H1 (cell line): ENCODE data around the gene RELT. TPM values are rescaled to one million over a fixed set of nuclear protein-coding genes. Genes with fewer than 3 reads are reported as not detected.

Experiments
- CTCF ChIA-PET: fragments of 300-600 bp; sonication (Branson Sonifier 250); formaldehyde crosslinking; loops from one replicate; lab custom pipeline; 2021; ENCODE audit not compliant: partially characterized antibody; lab: Charles Lee
- POLR2A ChIA-PET: fragments of 300-600 bp; sonication (Branson Sonifier 250); formaldehyde crosslinking; loops from one replicate; lab custom pipeline; 2021; ENCODE audit warnings: inconsistent platforms; ENCODE audit not compliant: partially characterized antibody; lab: Charles Lee
- DNase-seq, 2 experiments: peaks; one replicate each; pipeline versions ENCODE4 v3.0.0 to v3.0.0-alpha.2; 2010 to 2022; ENCODE audit warnings: low spot score in 2 of 2, low read depth in 1 of 2, mixed read lengths in 1 of 2
- FAIRE-seq: peaks from 2 replicates; lab custom pipeline; 2011; peaks lifted over from hg19 to GRCh38; lab: Jason Lieb, UNC
- H2AFZ ChIP-seq: 2 replicates; pipeline ENCODE4 v1.8.1; 2012; ENCODE audit warnings: low read length, inconsistent platforms
- H2AK5ac ChIP-seq: 2 replicates; pipeline ENCODE4 v1.6.1; 2013; ENCODE audit warnings: low read depth, low read length
- H2BK120ac ChIP-seq: replicated peaks from 2 replicates; pipeline ENCODE3; 2013; ENCODE audit warnings: low read depth, low read length, inconsistent platforms
- H2BK12ac ChIP-seq: 2 replicates; pipeline ENCODE4 v1.6.1; 2013; ENCODE audit warnings: low read depth, low read length
- H2BK15ac ChIP-seq: 2 replicates; pipeline ENCODE4 v1.6.1; 2013; ENCODE audit warnings: low read length
- H2BK20ac ChIP-seq: 2 replicates; pipeline ENCODE4 v1.6.1; 2013; ENCODE audit warnings: low read length
- H2BK5ac ChIP-seq: 2 replicates; pipeline ENCODE4 v1.6.1; 2013; ENCODE audit warnings: low read depth, low read length
- H3K14ac ChIP-seq: 2 replicates; pipeline ENCODE4 v1.6.1; 2013; ENCODE audit warnings: inconsistent platforms; ENCODE audit not compliant: insufficient read length
- H3K18ac ChIP-seq: 2 replicates; pipeline ENCODE4 v1.6.1; 2013; ENCODE audit warnings: low read length; ENCODE audit errors: extremely low read depth
- H3K23ac ChIP-seq: 2 replicates; pipeline ENCODE4 v1.6.1; 2013; ENCODE audit warnings: inconsistent platforms; ENCODE audit not compliant: insufficient read length
- H3K23me2 ChIP-seq: 2 replicates; pipeline ENCODE4 v1.6.1; 2013; ENCODE audit warnings: low read depth, low read length
- H3K27ac ChIP-seq: 2 replicates; pipeline ENCODE4 v1.6.1; 2011; ENCODE audit warnings: low read depth, low read length, inconsistent platforms
- H3K27me3 ChIP-seq, 4 experiments: replicated peaks in 1 of 4; 1 replicate in 1 of 4; 2 replicates in 3 of 4; pipeline versions ENCODE4 v1.6.1 to v1.8.1; 2011 to 2013; ENCODE audit warnings: low read length in 3 of 4, mild to moderate bottlenecking in 3 of 4, inconsistent platforms in 2 of 4, mixed read lengths in 2 of 4, moderate library complexity in 1 of 4; ENCODE audit not compliant: control insufficient read depth in 3 of 4, insufficient read depth in 3 of 4; ENCODE audit errors: extremely low read depth in 1 of 4
- H3K36me3 ChIP-seq, 4 experiments: 2 replicates each; pipeline versions ENCODE4 v1.6.1 to v1.8.1; 2011 to 2013; ENCODE audit warnings: mild to moderate bottlenecking in 4 of 4, low read length in 3 of 4, moderate library complexity in 2 of 4, control low read depth in 1 of 4, inconsistent platforms in 1 of 4; ENCODE audit not compliant: insufficient read depth in 4 of 4, control insufficient read depth in 2 of 4
- H3K4ac ChIP-seq: replicated peaks from 2 replicates; pipeline ENCODE3; 2013; ENCODE audit warnings: low read length, low read depth, mixed read lengths, inconsistent platforms; ENCODE audit not compliant: insufficient read length
- H3K4me1 ChIP-seq, 4 experiments: replicated peaks in 1 of 4; 1 replicate in 1 of 4; 2 replicates in 3 of 4; pipeline versions ENCODE4 v1.6.1 to v1.8.1; 2011 to 2013; ENCODE audit warnings: low read length in 3 of 4, inconsistent platforms in 2 of 4, mixed read lengths in 1 of 4; ENCODE audit not compliant: insufficient read depth in 4 of 4, control insufficient read depth in 3 of 4
- H3K4me2 ChIP-seq, 2 experiments: 2 replicates each; pipeline versions ENCODE4 v1.6.1 to v1.8.1; 2011 to 2013; ENCODE audit warnings: low read depth in 2 of 2, low read length in 2 of 2, control low read depth in 1 of 2, inconsistent platforms in 1 of 2, mild to moderate bottlenecking in 1 of 2; ENCODE audit not compliant: insufficient read depth in 1 of 2
- H3K4me3 ChIP-seq, 4 experiments: fragments of 200-600, 300-600 bp in 1 of 4; sonication (generic), shearing (Covaris generic), sonication (Bioruptor Twin) in 1 of 4; 2 replicates each; pipeline versions ENCODE4 v1.5.1 to v1.8.1; 2011 to 2016; ENCODE audit warnings: low read length in 4 of 4, low read depth in 3 of 4, control low read depth in 2 of 4, inconsistent platforms in 2 of 4, mild to moderate bottlenecking in 2 of 4, mixed read lengths in 1 of 4, moderate library complexity in 1 of 4; ENCODE audit not compliant: insufficient read depth in 2 of 4; ENCODE audit errors: extremely low read depth in 1 of 4
- H3K56ac ChIP-seq: replicated peaks from 2 replicates; pipeline ENCODE3; 2013; ENCODE audit warnings: low read depth, mild to moderate bottlenecking, mixed read lengths, low read length, inconsistent platforms; ENCODE audit not compliant: insufficient read length
- H3K79me1 ChIP-seq: 2 replicates; pipeline ENCODE4 v1.6.1; 2013; ENCODE audit warnings: low read depth, low read length, control low read depth
- H3K79me2 ChIP-seq, 2 experiments: 2 replicates each; pipeline versions ENCODE4 v1.6.1 to v1.8.1; 2012 to 2013; ENCODE audit warnings: low read length in 2 of 2, mild to moderate bottlenecking in 2 of 2, inconsistent platforms in 1 of 2; ENCODE audit not compliant: insufficient read depth in 2 of 2, control insufficient read depth in 1 of 2
- H3K9ac ChIP-seq, 4 experiments: replicated peaks in 1 of 4; 1 replicate in 1 of 4; 2 replicates in 3 of 4; pipeline versions ENCODE4 v1.6.1 to v1.8.1; 2011 to 2013; ENCODE audit warnings: low read depth in 3 of 4, low read length in 3 of 4, control low read depth in 2 of 4, mild to moderate bottlenecking in 2 of 4, moderate library complexity in 2 of 4, inconsistent platforms in 1 of 4; ENCODE audit errors: extremely low read depth in 1 of 4
- H3K9me3 ChIP-seq, 2 experiments: 2 replicates each; pipeline versions ENCODE4 v1.6.1 to v1.8.1; 2012 to 2013; ENCODE audit warnings: mild to moderate bottlenecking in 2 of 2, moderate library complexity in 2 of 2, control low read depth in 1 of 2, inconsistent platforms in 1 of 2, low read depth in 1 of 2, low read length in 1 of 2, mixed read lengths in 1 of 2; ENCODE audit not compliant: insufficient read depth in 2 of 2
- H4K20me1 ChIP-seq, 2 experiments: replicated peaks in 1 of 2; 2 replicates each; pipeline versions ENCODE3 to v1.8.1; 2011 to 2013; ENCODE audit warnings: inconsistent platforms in 2 of 2, low read length in 2 of 2, mild to moderate bottlenecking in 1 of 2; ENCODE audit not compliant: insufficient read depth in 2 of 2, control insufficient read depth in 1 of 2
- H4K5ac ChIP-seq: 2 replicates; pipeline ENCODE4 v1.6.1; 2013; ENCODE audit warnings: low read length, low read depth, mixed read lengths, inconsistent platforms; ENCODE audit not compliant: insufficient read length
- H4K8ac ChIP-seq: 2 replicates; pipeline ENCODE4 v1.8.0; 2013; ENCODE audit warnings: mild to moderate bottlenecking, moderate library complexity, low read length, inconsistent platforms; ENCODE audit not compliant: insufficient read depth; ENCODE audit errors: extremely low read depth
- H4K91ac ChIP-seq: replicated peaks from 2 replicates; pipeline ENCODE3; 2013; ENCODE audit warnings: low read length, mixed read lengths, inconsistent platforms; ENCODE audit not compliant: insufficient read length
- WGBS, 2 experiments: shearing (Covaris generic) in 1 of 2; methylation state at CpG; one replicate each; pipeline versions ENCODE4 v1.1.6 to v1.1.7; 2013 to 2015; ENCODE audit warnings: low lambda C conversion rate in 2 of 2, mixed read lengths in 2 of 2, inconsistent platforms in 1 of 2, low coverage in 1 of 2, missing lambda C conversion rate in 1 of 2; ENCODE audit not compliant: insufficient replicate concordance in 2 of 2, insufficient coverage in 1 of 2, insufficient read length in 1 of 2; ENCODE audit errors: extremely low coverage in 1 of 2, missing lambda C conversion rate in 1 of 2; 5-methylcytosine and 5-hydroxymethylcytosine counted together
- polyA plus RNA-seq, 7 experiments: library from polyadenylated mRNA; depleted of rRNA in 3 of 7; stranded (reverse) in 5 of 7; unstranded in 2 of 7; fragments of >200 nt in 5 of 7; fragments of 200-250 nt in 2 of 7; gene quantifications; 1 replicate in 5 of 7; 2 replicates in 1 of 7; 4 replicates in 1 of 7; pipeline versions ENCODE4 v1.2.1 to v1.2.3, GENCODE V29; 2011 to 2013; ENCODE audit warnings: missing spikeins in 2 of 7, mixed read lengths in 2 of 7
- total RNA-seq: library from RNA; stranded (reverse); fragmentation: NEBNext Ultra II Directional; extraction: Animal tissue kit (Norgen Biotek cat#: 25700); gene quantifications from 2 replicates; pipeline ENCODE4 v1.2.1, GENCODE V29; 2021

The RELT gene
- total and polyA plus RNA-seq, 2 of the 8 experiments (the other 6 are each of a cell fraction or from before 2014, with no cell fraction given) = 3.4 to 5.7 TPM

- Histone ChIP-seq H2BK12ac (no peak overlapping the region), H4K5ac (no peak overlapping the region), H2BK5ac (no peak overlapping the region), H3K79me1 (no peaks in the 10 kb centered on the region), H3K23me2 (no peaks in the 10 kb centered on the region), H2AFZ (no peak overlapping the region), H3K18ac (no peak overlapping the region), H3K9me3 (no peaks in the 10 kb centered on the region), H4K20me1 (peaks cover 0 to 3% of the 10 kb centered on the region in 2 experiments), H3K27me3 (no peaks in the 10 kb centered on the region), H3K36me3 (peaks cover 0 to 9% (median 0%) of the 10 kb centered on the region in 4 experiments; a peak in 2 of 8 replicates), H2BK20ac (no peak overlapping the region), H3K4me3 (no peak overlapping the region), H3K4ac (no peak overlapping the region), H3K9ac (no peak overlapping the region), H3K4me1 (peaks cover 0 to 3% (median 2%) of the 10 kb centered on the region in 4 experiments; a peak in 5 of 7 replicates), H2BK120ac (no peak overlapping the region), H3K79me2 (no peaks in the 10 kb centered on the region), H2BK15ac (no peak overlapping the region), H4K91ac (no peak overlapping the region), H4K8ac (no peak overlapping the region), H3K56ac (no peak overlapping the region), H3K27ac (no peak overlapping the region), H2AK5ac (no peak overlapping the region), H3K23ac (no peak overlapping the region), H3K4me2 (no peak overlapping the region), H3K14ac (no peak overlapping the region)
- FAIRE-seq = no peak
- ChIA-PET POLR2A (interaction anchor here (1.2 to 1.4 kb wide), 3 partner anchors 12 to 257 kb away, joined by 3 to 4 read pairs (median 3); no protein-coding TSS in a partner anchor), CTCF (interaction anchor here (0.6 to 59.1 kb wide), 19 partner anchors 8 to 528 kb away, joined by 3 to 1456 read pairs (median 4); partner anchors contain the start of genes P2RY6 and PLEKHB1)
- WGBS, 2 experiments = 93% methylated on average over 5 of the region's 5 CpGs; no CpG with 5 or more reads in 1 of the 2 experiments
- no peak for DNase-seq
Observed at GRCh38 chr11:73403541-73403940, 27.3 kb downstream of the RELT start.
